Left lobe of liver (tissue), 2 donors: ENCODE data around the gene MACROD2. TPM values are rescaled to one million over a fixed set of nuclear protein-coding genes. Genes with fewer than 3 reads are reported as not detected.
A peak's percentile ranks its signal among the peaks of the same experiment; 100 is the strongest.

Experiments
- ATAC-seq: fragments of 200-7000 bp; cut with Tn5 transposase; one replicate; pipeline ENCODE4 v1.9.1; 2020; ENCODE audit warnings: mild to moderate bottlenecking, moderate library complexity
- DNase-seq: peaks from one replicate; pipeline ENCODE4 v3.0.0-alpha.2; 2020; ENCODE audit warnings: low spot score
- total RNA-seq: library from RNA; stranded (reverse); gene quantifications from one replicate; pipeline ENCODE4 v1.2.1, GENCODE V29; 2021
- donor health status: DM: no; HTN: no; CAD: no; lungs with moderate emphysema.
- donor health status: DM: no; HTN: yes; CAD: no.

Gene MACROD2
- total RNA-seq, 1 donor from 2014 or later = 3.7 TPM

GRCh38 chr20:15220009-15220656, 1224.8 kb downstream of the MACROD2 start:
- no peak for DNase-seq
- ATAC-seq = no peak

- ATAC-seq (no peak), DNase-seq (no peak)
Measured at GRCh38 chr20:15220778-15221565, 1225.7 kb downstream of the MACROD2 start.

- ATAC-seq (no peak), DNase-seq (no peak)
Measured at GRCh38 chr20:15222502-15223330, 1227.4 kb downstream of the MACROD2 start.

GRCh38 chr20:15224199-15224598, 1228.9 kb downstream of the MACROD2 start:
- DNase-seq (no peak), ATAC-seq (no peak)

DNA sequence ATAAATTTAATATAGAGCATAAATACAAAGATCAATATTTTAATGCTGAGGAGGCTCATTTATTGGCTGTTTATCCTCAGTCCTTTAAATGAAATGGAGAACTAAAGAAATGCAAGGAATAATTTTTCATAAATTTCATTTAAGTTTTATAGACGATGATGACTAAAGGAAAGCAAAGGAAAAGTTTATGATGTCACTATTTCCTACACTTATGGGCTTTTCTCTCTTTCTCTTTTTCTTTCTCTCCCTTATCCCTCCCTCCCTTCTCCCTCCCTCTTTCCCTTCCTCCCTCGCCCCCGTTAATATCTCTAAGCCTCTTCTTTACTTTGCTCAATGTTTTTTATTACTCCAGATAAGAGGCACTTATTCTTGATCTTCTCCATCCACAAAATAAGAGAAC, 1231.8 kb downstream of the MACROD2 start:
- DNase-seq (no peak), ATAC-seq (no peak)

GRCh38 chr20:15232243-15232642, 1236.9 kb downstream of the MACROD2 start:
- DNase-seq (no peak), ATAC-seq (no peak)

- ATAC-seq (no peak), DNase-seq (no peak)
Measured at GRCh38 chr20:15235471-15236198, 1240.3 kb downstream of the MACROD2 start.

- DNase-seq (peak; percentile 50), ATAC-seq (peak; percentile 97)
Measured at GRCh38 chr20:15236812-15237211, 1241.5 kb downstream of the MACROD2 start.

- ATAC-seq = no peak
- DNase-seq = no peak
Measured at GRCh38 chr20:15239542-15240206, 1244.4 kb downstream of the MACROD2 start.

DNA sequence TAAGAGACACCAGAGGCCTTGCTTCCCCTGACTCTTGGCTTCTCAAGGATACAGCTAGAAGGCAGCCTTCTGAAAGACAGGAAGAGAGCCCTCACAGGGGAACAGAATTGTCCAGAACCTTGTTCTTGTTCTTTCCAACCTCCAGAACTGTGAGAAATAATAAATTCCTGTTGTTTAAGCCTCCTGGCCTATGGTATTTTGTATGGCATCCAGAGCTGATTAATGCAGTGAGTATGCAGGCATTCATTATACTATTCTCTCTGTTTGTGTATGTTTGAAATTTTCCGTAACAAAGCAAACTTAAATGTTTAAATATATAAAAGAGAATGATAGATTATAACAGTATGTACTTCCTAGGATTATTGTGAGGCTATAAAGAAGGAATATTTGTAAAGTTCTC, 1245.5 kb downstream of the MACROD2 start:
- DNase-seq (no peak), ATAC-seq (no peak)

- no peak for DNase-seq
- ATAC-seq = no peak
Measured at GRCh38 chr20:15241681-15242080, 1246.4 kb downstream of the MACROD2 start.

DNA sequence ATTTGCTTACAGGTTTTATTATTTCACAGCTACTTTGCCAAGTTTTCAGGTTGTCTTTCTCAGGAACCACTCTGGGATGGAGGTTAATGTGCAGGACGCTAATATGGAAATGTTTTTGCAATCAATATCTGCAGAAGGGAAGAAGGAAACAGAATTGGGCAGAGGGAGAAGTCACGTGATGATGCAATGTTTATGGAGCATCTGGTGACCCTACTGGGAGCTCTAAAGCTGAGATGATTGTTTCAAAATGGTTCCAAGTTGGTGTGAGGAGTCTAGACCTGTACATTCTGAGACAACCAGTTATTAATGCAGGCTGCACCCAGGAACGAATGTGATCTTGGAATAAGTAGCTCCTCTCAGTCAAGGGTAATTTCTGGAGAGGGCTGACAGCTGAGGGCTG, 1247.5 kb downstream of the MACROD2 start:
- DNase-seq (no peak), ATAC-seq (no peak)

DNA sequence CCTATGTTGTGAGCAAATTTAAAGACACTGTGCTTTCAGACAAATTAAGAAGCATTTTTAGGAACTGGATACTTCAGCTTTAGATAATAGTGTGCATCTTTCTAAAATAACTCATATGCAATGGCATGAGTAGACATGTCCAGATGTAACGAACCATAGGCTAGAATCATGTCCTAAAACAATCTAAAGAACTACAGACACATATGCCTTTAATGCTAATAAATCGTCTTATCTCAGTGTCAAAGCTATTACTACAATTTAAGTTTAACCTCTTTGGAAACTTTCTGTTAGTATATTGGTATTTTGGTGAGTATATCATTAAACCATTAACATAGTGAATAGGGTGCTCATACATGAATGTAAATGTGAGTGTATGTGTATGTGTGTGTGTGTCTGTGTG, 1250.6 kb downstream of the MACROD2 start:
- ATAC-seq = no peak
- no peak for DNase-seq

DNA sequence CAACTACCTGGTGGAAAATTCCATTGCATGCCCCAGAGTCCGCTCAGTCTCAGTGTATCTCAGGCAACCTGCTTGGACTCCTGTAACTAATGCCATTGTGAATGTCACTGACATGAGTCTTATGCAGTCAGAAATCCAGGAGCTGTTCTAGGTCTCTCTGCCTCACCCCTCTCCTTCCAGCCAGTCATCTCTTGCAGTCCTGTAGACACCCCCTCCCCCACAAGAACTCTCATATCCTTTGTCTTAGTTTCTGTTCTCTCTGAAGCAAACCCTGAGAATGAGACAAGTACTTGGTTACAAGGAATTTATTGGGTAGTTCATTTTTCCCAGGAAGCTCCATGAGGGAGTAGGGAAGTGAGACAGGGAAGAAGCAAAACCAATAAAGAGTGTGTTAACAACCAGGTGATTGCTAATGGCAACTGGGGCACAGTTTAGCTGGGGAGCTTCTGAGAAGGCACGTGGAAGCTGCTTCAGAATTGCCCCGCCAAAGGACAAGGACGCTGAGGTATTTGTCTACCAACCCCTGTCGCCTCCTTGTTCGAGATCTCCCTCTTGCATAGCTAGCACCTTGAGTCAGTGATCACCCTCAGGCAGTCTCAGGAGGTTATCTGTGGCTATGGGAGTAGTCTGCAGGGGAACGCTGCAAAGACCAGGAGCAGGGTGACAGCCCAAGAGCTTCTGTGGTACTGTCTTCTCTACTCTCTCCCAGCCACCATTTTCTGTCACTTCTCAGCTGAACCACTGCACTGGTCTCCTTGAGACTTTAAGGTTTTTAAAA, 1253.5 kb downstream of the MACROD2 start:
- no peak for ATAC-seq
- DNase-seq = no peak

DNA sequence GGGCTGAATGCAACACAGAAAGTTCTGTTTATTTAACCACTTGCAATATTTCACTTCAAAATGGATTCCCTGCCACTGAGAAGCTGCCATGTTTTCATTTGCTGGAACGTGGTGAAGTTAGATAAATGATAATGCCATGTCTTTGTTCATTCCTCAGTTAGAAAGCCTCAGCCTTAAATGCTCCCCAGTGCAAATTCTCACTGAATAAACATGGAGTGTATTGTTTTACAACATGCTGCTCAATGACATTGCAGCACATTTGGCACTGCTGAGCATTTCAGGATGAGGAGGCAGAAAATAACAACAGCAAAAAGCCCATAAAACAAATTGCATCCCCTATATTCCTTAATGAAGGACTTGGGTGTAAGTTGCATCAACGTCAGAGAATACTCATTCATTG, 1255.9 kb downstream of the MACROD2 start:
- DNase-seq = no peak
- ATAC-seq = no peak

DNA sequence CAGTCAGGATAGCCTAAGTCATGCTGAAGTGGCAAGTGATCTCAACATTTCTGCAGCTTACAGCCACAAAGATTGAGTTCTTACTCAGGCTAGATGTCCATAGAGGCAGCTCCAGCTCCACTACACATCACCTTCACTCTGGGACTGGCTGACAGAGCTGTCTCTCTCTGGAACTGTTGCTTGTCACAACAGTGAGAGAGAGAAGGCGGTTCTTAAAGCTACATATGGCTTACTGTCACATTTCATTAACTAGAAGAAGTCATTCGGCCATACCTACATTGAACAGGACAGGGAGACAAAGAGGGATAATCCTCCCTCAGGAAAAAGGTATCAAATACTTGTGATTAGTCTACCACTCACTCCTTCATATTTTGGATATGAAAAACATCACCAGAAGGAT, 1257.0 kb downstream of the MACROD2 start:
- DNase-seq = no peak
- no peak for ATAC-seq

- ATAC-seq (no peak), DNase-seq (no peak)
Measured at GRCh38 chr20:15253431-15253830, 1258.1 kb downstream of the MACROD2 start.

GRCh38 chr20:15256676-15257568, 1261.6 kb downstream of the MACROD2 start:
- no peak for ATAC-seq
- no peak for DNase-seq

DNA sequence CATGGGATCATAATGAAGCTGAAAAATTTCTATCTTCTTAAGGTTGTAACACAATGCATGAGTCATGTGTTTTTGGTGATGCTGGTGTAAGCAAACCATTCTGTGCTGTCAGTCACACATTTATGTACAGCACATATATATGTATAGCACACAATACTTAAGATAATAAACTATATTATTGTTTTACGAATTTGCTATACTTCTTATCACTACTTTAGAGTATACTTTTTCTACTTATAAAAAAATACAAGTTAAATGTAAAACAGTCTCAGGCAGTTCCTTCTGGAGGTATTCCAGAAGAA, 1262.2 kb downstream of the MACROD2 start:
- DNase-seq = no peak
- no peak for ATAC-seq
